GM12873 (cell line): ENCODE measurements around the gene LRRC18.

Experiments
- CTCF ChIP-seq: IDR thresholded peaks from 2 replicates; pipeline ENCODE4 v1.5.1; 2012; ENCODE audit warnings: low read depth, mild to moderate bottlenecking, moderate library complexity, low read length, control low read depth; ENCODE audit not compliant: insufficient read depth; ENCODE audit errors: missing control alignments

LRRC18 gene

GRCh38 chr10:48887982-48888381 lies 51.7 kb downstream of the LRRC18 start:
- no peak for TF ChIP-seq CTCF

GRCh38 chr10:48885376-48885775 lies 54.3 kb downstream of the LRRC18 start:
- TF ChIP-seq CTCF: peak; percentile 22

- TF ChIP-seq CTCF: no peak
Observed at GRCh38 chr10:48884179-48885045, 55.2 kb downstream of the LRRC18 start.

GRCh38 chr10:48883701-48884100 lies 55.9 kb downstream of the LRRC18 start:
- no peak for TF ChIP-seq CTCF

- TF ChIP-seq CTCF: no peak
Observed at GRCh38 chr10:48882881-48883280, 56.8 kb downstream of the LRRC18 start.

GRCh38 chr10:48881937-48882336 lies 57.7 kb downstream of the LRRC18 start:
- no peak for TF ChIP-seq CTCF

- TF ChIP-seq CTCF: no peak
Observed at GRCh38 chr10:48880016-48880705, 59.5 kb downstream of the LRRC18 start.
